Measurements from ENCODE around the gene PDCD4. TPM values are rescaled to one million over a fixed set of nuclear protein-coding genes. Genes with fewer than 3 reads are reported as not detected.
A peak's percentile ranks its signal among the peaks of the same experiment; 100 is the strongest.

PDCD4 gene
- total RNA-seq, 1 donor from 2014 or later: 77.9 TPM

DNA sequence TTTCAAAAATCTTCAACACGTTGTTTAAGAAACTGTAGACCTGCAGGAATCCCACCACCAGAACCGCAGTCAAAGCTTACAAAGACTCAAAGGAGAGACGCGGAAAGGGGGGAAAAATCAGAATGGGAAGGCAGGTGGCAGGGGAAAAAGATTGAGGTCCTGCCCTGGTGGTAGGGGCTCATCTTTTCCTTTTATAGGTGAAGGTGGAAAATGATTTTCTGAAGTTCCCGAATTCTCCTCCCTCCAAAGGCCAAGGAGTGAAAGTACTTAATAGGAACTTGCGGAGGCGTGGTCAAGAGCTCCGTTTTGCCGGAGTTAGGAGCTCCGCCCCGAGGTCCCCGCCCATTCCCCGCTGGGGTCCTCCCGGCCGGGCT, 46.5 kb downstream of the PDCD4 start:
- no peaks in the 10 kb centered on the region for H3K27me3 ChIP-seq (ENCODE audit: control insufficient read depth, insufficient read depth, low read length)
- DNase-seq (ENCODE audit: low read depth) (peak; percentile 92), FAIRE-seq (no peak)
- TF ChIP-seq, protein P1, sequence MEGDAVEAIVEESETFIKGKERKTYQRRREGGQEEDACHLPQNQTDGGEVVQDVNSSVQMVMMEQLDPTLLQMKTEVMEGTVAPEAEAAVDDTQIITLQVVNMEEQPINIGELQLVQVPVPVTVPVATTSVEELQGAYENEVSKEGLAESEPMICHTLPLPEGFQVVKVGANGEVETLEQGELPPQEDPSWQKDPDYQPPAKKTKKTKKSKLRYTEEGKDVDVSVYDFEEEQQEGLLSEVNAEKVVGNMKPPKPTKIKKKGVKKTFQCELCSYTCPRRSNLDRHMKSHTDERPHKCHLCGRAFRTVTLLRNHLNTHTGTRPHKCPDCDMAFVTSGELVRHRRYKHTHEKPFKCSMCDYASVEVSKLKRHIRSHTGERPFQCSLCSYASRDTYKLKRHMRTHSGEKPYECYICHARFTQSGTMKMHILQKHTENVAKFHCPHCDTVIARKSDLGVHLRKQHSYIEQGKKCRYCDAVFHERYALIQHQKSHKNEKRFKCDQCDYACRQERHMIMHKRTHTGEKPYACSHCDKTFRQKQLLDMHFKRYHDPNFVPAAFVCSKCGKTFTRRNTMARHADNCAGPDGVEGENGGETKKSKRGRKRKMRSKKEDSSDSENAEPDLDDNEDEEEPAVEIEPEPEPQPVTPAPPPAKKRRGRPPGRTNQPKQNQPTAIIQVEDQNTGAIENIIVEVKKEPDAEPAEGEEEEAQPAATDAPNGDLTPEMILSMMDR (IDR thresholded peaks at IDR 0.05; ENCODE audit: insufficient read depth, low read length, severe bottlenecking): no peak
- peak overlapping the region; percentile 47 for H3K4me3 ChIP-seq (ENCODE audit: low read depth, low read length)
- no peaks in the 10 kb centered on the region for H3K36me3 ChIP-seq (ENCODE audit: control insufficient read depth, insufficient read depth, low read length)

DNA sequence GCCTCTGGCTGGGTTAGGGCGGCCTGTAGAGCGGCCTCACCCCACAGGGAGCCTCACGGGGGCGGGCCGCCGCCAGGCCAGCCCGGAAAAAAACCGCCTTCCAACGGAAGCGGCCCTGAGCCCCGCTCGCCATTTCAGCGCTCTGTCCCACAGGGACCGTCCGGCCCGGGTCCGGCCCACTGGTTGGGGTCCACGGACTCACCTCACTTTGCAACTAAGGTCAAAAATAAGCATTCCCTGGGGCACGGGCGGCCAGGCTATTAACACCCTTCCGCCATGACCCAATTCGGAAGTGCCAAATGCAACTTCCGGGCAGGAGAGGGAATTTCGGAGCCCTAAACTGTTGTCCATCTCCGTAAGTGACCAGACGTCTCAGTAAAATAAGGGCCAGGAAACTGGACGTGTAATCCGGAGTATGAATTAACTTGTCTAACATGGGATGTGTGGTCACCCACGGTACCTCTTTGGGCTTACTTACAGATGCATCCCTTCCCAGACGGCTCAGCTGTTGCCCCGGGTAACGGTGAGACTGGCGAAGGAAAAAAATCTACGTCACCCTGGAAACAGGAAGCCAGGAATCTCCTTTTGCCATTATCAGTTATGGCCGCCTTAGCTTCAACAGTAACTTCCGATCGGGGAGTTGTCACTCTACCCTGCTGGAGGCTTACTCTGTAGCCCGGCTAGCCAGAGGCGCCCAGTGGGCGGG, 47.1 kb downstream of the PDCD4 start, which contains the start of gene BBIP1:
TSS of gene BBIP1 (minus strand) at position 538 of the 706 bp plus-strand sequence. CDS start 1,023 bp downstream, outside the sequence.
- TF ChIP-seq, protein P1 (IDR thresholded peaks at IDR 0.05; ENCODE audit: insufficient read depth, low read length, severe bottlenecking): no peak
- no peaks in the 10 kb centered on the region for H3K36me3 ChIP-seq (ENCODE audit: control insufficient read depth, insufficient read depth, low read length)
- FAIRE-seq (peak; percentile 94), DNase-seq (ENCODE audit: low read depth) (peak; percentile 100)
- no peaks in the 10 kb centered on the region for H3K27me3 ChIP-seq (ENCODE audit: control insufficient read depth, insufficient read depth, low read length)
- peak within 1 kb of the TSS; percentile 63 for H3K4me3 ChIP-seq (ENCODE audit: low read depth, low read length)

- H3K4me3 ChIP-seq (ENCODE audit: low read depth, low read length): peak within 1 kb of the TSS; percentile 63
- TF ChIP-seq, protein P1 (IDR thresholded peaks at IDR 0.05; ENCODE audit: insufficient read depth, low read length, severe bottlenecking): peak; percentile 49
- FAIRE-seq (no peak), DNase-seq (ENCODE audit: low read depth) (no peak)
- H3K27me3 ChIP-seq (ENCODE audit: control insufficient read depth, insufficient read depth, low read length): no peaks in the 10 kb centered on the region
- no peaks in the 10 kb centered on the region for H3K36me3 ChIP-seq (ENCODE audit: control insufficient read depth, insufficient read depth, low read length)
Observed at GRCh38 chr10:110919349-110919931, 47.7 kb downstream of the PDCD4 start, which contains the start of gene SHOC2. SHOC2 (plus strand) TSS chr10:110919604; CDS start chr10:110964359, 44,755 bp downstream.

- FAIRE-seq: no peak
- no peaks in the 10 kb centered on the region for H3K36me3 ChIP-seq (ENCODE audit: control insufficient read depth, insufficient read depth, low read length)
- no peak for DNase-seq (ENCODE audit: low read depth)
- H3K27me3 ChIP-seq (ENCODE audit: control insufficient read depth, insufficient read depth, low read length): no peaks in the 10 kb centered on the region
- peak overlapping the region; percentile 63 for H3K4me3 ChIP-seq (ENCODE audit: low read depth, low read length)
- TF ChIP-seq, protein P1 (IDR thresholded peaks at IDR 0.05; ENCODE audit: insufficient read depth, low read length, severe bottlenecking): no peak
Observed at GRCh38 chr10:110919971-110920881, 48.5 kb downstream of the PDCD4 start.

DNA sequence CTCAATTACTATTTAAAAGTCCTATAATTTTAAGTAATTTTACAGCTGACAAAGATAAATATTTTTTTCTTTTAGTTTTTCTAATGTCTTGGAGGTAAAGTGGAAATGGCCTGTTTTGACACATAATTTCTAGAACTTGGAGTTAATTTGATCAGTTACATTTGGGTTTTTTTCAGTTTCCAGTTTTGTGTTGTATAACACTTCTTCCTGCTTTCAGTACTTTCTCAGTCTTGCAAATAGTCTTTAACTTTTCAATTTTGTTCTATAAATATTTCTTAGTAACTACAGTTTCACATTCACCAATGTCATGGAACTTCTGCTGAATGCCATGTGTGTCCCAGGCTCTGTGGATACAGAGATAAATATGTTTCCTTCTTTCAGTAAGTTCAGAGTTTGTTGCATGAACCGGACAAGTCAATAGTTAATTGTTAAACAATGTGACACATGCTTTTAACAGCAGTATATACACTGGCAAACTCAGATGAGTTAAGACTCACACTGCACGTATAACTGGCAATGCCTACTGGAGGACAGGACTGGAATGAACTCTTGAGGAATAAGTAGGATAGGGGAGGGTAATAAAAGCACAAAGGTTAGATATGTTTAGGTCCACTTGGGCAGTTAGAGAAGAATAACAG, 52.2 kb downstream of the PDCD4 start:
- Histone ChIP-seq H3K36me3 (ENCODE audit: control insufficient read depth, insufficient read depth, low read length) (no peaks in the 10 kb centered on the region), H3K27me3 (ENCODE audit: control insufficient read depth, insufficient read depth, low read length) (no peaks in the 10 kb centered on the region), H3K4me3 (ENCODE audit: low read depth, low read length) (no peak overlapping the region)
- TF ChIP-seq, protein P1 (IDR thresholded peaks at IDR 0.05; ENCODE audit: insufficient read depth, low read length, severe bottlenecking): no peak
- no peak for DNase-seq (ENCODE audit: low read depth)
- no peak for FAIRE-seq

Measured in bronchial epithelial cell (primary cell).